ENCODE results near the gene FLNB.

DNA sequence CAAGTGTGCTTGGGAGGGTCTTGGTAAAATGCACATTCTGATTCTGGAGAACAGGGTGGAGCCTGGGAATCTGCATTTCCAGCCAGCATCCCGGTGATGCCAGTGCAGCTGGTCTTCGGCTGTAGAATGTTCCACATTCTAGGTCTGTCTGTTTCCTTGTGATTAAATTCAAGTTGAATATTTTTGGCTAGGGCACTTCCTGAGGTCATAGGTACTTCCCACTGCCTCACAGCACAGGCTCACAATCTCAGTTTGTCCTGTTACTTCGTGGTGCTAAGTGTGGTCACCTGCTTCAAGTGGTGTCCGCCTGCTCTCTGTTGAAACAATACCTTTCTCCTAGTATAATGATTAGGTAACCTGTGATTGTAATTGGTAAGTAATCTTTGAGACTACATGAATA, 40.1 kb downstream of the FLNB start:
- TF ChIP-seq POLR2A (IDR thresholded peaks at IDR 0.05; ENCODE audit: low read length), result no peak
- no peak for TF ChIP-seq GATA1 (IDR thresholded peaks at IDR 0.05; ENCODE audit: low read depth, low read length)
